Right lobe of liver (tissue), 4 donors: ENCODE measurements around the gene GLRX5.

Source experiments
- POLR2A ChIP-seq: fragments of 450-650 bp; IDR thresholded peaks from one replicate; pipeline ENCODE4 v1.6.1; 2017; ENCODE audit warnings: antibody characterized with exemption, mild to moderate bottlenecking
- TF ChIP-seq, protein P1 (sequence below), 4 donors: fragments of 200-600 bp in 3 of 4; fragments of 450-650 bp in 1 of 4; IDR thresholded peaks; one replicate each; pipeline versions ENCODE4 v1.5.1 to v1.8.0; 2016 to 2022; ENCODE audit warnings: antibody characterized with exemption in 4 of 4, mild to moderate bottlenecking in 2 of 4
- donor health status: DM: no; HTN: no; CAD: no.
- donor health status: DM: no; HTN: no; CAD: no.
- donor health status: DM: no; HTN: yes; CAD: no.

DNA sequence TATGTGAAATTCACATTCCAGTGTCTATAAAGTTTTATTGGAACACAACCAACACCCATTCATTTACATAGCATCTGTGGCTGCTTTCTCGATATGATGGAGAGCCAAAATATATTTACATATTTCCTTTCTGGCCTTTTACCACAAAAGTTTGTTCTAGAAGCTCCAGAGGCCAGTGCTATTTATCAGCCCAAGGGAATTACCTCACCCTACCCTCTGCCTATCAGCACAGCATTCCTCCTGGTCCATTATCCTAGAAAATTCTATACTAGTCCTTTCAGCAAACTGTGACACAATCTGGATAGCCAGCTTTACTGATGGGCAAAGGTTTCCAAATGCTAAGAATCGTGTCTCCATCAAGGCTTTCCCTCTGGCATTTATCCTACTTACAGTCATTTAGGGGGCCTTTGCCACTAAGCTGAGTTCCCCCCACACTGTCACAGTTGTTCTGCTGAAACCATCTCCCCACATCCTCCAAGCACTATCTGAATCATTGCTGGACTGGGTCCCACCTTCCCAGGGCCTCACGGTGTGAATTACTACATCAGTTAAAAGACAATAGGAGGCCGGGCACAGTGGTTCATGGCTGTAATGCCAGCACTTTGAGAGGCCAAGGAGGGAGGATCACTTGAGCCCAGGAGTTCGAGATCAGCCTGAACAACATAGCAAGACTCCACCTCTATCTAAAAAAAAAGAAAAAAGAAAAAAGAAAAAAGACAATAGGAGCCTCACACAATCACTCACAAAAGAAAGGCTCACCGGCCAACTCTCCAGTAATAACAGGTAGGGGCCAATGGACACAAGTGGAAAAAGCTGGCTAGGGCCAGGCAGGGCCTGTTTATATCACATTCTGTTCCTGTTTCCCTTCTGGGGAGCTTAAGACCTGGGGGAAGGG is 30.5 kb upstream of the GLRX5 start:
- TF ChIP-seq, protein P1, sequence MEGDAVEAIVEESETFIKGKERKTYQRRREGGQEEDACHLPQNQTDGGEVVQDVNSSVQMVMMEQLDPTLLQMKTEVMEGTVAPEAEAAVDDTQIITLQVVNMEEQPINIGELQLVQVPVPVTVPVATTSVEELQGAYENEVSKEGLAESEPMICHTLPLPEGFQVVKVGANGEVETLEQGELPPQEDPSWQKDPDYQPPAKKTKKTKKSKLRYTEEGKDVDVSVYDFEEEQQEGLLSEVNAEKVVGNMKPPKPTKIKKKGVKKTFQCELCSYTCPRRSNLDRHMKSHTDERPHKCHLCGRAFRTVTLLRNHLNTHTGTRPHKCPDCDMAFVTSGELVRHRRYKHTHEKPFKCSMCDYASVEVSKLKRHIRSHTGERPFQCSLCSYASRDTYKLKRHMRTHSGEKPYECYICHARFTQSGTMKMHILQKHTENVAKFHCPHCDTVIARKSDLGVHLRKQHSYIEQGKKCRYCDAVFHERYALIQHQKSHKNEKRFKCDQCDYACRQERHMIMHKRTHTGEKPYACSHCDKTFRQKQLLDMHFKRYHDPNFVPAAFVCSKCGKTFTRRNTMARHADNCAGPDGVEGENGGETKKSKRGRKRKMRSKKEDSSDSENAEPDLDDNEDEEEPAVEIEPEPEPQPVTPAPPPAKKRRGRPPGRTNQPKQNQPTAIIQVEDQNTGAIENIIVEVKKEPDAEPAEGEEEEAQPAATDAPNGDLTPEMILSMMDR (IDR thresholded peaks at IDR 0.05): no peak
- no peak for TF ChIP-seq POLR2A
